Pons (tissue), 1 donor: ENCODE measurements around the gene LARP1.
"Not testable (repeated sequence)": the region's sequence is repeated elsewhere in the genome, so short reads cannot be mapped to it uniquely, and the experiment has no call there.

Experiments
- DNase-seq: peaks from one replicate; pipeline ENCODE4 v3.0.0-alpha.2; 2016; ENCODE audit warnings: low spot score

Gene LARP1

GRCh38 chr5:154793599-154794524 is 38.7 kb downstream of the LARP1 start:
- DNase-seq = no peak

DNA sequence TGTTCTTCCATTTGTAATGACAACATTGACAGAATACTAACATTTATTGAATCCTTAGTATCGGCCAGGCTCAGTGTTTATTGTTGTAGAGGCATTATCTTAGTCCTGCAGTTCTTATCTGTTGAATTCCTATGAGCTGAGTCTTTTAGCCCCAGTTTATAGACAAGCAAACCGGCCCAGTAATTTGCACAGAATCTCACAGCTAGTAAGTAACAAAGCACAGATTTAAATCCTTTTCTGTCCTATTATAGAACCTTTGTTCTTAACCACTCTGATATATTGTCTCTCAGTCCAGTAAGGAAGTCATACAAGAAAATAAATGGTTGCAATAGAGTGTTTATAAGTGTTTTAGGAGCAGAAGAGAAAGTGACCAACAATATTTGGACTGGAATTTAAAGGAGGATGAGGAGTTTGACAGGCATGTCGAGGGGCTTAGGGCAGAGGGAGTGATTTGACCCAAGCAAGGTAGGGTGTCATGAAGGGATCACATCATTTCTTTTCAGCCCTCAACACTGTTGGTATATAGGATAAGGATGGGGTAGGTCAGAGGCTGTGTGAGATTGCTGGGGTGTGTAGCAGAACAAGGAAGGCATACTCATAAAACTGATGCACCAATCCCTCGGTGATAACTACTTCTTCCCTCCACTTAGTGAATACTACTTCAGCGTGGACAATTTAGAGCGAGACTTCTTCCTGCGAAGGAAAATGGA is 39.5 kb downstream of the LARP1 start:
- no peak for DNase-seq

DNA sequence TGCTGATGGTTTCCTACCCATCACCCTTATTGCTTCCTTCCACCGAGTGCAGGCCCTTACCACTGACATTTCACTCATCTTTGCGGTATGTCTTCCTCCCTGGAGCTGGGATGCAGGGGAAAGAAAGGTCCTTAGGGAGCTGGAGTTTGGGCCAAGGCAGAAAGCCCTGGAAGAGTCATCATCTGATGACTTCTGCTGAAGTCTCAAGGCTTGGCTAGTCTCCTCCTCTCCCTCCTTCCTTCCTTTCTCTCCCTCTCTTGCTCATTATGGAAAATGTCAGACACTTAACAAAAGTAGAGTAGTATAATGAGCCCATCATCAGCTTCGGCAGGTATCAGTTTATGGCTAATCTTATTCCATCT is 40.0 kb downstream of the LARP1 start:
- no peak for DNase-seq

DNA sequence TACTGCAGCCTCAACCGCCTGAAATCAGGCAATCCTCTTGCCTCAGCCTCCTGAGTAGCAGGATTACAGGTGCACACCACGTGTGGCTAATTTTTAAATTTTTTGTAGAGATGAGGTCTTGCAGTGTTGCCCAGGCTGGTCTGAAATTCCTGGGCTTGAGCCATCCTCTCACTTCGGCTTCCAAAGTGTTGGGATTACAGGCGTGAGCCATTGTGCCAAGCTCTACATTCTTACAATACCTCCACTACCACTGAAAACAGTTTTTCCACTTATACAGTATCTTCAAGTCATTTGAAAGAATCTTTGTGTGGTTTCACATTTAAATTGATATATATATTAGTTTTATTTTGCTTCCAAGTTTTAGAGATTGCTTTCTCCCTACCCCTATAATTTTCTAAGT is 42.6 kb downstream of the LARP1 start:
- no peak for DNase-seq

DNA sequence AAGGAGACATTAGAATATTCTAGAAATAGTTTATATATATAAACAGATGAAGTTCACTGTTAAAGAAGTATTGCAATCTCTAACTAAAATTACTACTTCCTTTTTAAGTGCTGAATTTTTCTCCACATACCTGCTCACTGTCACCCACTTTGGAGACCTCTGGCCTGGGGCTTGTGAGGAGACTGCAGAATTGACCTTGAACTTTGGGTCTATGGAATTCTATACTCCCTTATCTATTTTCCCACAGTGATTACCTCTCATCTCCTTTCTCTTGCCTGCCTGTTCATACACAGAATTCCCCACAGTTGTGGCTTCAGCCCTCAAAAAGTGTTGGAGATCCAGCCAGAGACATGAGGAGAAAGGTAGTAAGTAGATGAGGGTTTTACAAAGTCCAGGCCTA is 45.4 kb downstream of the LARP1 start:
- DNase-seq = no peak

- no peak for DNase-seq
Measured at GRCh38 chr5:154801083-154801482, 45.9 kb downstream of the LARP1 start.

DNA sequence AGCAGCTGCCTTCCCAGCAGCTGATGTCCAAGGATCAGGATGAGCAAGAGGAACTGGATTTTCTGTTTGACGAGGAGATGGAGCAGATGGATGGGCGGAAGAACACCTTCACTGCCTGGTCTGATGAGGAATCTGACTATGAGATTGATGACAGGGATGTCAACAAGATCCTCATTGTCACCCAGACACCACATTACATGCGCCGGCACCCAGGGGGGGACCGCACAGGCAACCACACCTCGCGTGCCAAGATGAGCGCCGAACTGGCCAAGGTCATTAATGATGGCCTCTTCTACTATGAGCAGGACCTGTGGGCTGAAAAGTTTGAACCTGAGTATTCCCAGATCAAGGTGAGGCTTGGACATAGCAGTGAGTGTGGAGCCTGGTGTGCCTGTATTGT is 46.9 kb downstream of the LARP1 start:
- DNase-seq = no peak

DNA sequence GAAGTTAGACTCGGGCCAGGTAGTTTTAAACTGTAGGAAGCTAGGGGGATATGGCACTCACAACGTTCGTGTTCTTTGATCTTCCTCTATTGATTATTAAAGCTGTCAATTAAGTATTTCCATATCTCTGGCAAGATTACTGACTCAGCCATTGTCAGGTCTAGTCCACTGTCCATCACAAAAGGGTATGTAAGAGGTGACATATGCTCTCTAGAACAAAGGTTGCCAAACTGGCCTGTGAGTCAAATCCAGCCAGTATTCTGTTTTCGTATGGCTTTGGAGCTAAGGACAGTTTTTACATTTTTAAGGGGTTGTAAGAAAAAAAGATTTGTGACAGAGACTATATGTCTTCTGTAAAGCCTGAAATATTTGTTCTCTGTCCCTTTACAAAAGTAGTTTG is 51.0 kb downstream of the LARP1 start:
- no peak for DNase-seq

DNA sequence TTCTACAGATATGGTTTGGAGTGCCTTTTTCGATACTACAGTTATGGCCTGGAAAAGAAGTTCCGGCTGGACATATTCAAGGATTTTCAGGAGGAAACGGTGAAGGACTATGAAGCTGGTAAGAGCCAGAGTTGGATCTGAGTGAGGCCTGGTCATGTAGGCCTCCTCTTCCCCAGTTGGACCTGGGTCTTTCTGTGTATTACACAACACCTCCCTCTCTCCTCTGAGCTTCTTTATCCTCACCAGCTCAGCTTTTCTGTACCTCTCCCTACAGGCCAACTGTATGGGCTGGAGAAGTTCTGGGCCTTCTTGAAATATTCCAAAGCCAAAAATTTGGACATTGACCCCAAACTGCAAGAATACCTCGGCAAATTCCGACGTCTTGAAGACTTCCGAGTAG is 56.1 kb downstream of the LARP1 start:
- DNase-seq = no peak

- DNase-seq = peak; percentile 72
Measured at GRCh38 chr5:154811653-154812465, 56.7 kb downstream of the LARP1 start.

GRCh38 chr5:154813158-154813557 is 58.0 kb downstream of the LARP1 start:
- no peak for DNase-seq

DNA sequence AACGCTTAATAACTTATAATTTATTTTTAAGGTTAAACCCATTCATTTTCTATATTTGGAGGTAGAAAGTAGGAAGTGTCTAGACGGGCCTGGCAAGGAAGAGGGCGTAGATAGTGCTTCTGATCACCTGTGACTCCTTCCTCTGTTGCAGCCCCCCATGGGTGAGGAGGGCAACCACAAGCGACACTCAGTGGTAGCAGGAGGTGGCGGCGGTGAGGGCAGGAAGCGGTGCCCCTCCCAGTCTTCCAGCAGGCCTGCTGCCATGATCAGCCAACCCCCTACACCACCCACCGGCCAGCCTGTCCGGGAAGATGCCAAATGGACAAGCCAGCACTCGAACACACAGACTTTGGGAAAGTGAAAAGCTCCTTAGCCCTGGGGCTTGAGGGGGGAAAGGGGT is 58.6 kb downstream of the LARP1 start:
- no peak for DNase-seq

- no peak for DNase-seq
Measured at GRCh38 chr5:154815025-154815424, 59.8 kb downstream of the LARP1 start.

DNA sequence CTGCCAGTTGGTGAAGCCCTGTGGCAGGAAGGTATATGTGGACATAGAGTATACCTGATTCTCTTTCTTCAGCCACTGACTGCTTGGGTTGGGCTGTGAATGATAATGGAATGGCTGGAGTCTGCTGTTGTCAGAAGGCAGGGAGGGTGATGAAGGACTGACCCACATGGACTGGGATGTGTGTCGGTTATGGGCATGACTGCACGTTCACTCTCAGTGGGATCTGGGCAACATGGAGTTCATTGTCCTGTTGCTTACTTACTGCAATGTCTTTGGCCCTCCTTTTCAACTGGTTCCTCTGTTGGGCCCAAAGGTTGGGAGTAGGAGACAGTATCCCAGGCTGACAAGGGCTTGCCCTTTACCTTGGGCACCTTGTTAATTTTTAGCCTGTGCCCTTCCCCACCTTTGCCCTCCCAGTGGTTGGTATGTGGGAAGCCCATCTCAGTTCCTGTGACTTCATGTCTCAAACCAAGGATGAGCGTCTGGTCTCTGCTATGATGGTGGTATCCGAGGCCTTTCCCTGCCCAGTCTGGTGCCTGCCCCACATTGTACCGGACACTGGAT is 60.6 kb downstream of the LARP1 start:
- no peak for DNase-seq

DNA sequence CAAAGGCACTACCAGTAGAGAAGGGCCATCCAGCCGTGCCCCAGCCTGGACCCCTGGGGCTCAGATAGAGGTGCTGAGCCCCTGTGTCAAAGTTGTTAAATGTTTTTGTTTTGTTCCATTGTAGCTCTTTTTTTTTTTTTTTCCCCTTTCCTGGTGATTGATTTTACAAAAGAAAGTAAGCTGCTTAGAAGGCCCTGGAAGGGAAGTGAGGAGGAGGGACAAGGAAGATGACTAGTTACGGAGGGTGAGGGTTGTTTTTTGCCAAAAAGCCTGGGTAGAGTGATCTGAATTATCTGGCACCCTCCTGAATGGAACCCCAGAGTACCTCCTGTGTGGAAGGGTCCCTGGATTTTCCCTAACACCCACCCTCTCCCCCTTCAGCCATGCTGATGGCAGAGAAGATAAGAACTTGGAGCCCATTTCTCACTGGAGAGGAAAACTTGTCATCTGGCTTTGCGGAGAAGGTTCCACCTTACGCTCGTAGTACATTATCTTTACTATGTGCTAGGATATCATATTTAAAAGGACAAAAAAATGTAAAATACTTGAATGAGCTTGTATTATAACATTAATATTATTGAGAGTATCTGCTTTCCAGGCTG is 61.8 kb downstream of the LARP1 start:
- DNase-seq = no peak

GRCh38 chr5:154817815-154818214 is 62.6 kb downstream of the LARP1 start:
- no peak for DNase-seq

DNA sequence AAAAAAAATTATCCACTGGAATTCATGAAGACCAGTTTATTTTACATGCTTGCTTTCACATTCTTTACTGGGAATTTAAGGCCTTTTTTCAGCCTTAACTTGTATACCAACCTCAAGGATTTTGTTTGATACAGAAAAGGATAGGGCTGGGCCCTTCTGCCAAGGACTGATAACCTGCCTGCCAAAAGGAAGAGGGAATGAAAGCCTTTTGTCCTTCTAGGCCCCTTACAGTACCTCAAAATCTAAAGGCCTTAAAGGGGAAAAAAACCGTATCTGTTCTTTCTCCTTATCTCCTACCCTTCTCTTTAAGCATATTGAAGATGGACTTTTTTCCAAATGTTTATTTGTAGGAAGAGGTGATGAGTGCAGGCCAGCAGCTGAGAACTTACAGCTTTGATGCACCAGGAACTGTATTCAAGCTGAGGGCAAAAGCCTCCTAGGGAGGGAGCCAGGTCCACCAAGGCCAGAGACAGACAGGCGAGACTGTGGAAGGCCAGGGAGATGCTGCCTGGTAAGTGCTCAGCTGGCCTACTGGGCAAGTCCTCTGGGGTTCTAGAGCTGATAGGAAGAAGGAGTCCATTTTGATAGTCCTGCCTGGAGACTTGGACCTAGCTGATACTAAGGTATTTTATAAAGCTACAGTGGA is 63.4 kb downstream of the LARP1 start:
- no peak for DNase-seq

DNA sequence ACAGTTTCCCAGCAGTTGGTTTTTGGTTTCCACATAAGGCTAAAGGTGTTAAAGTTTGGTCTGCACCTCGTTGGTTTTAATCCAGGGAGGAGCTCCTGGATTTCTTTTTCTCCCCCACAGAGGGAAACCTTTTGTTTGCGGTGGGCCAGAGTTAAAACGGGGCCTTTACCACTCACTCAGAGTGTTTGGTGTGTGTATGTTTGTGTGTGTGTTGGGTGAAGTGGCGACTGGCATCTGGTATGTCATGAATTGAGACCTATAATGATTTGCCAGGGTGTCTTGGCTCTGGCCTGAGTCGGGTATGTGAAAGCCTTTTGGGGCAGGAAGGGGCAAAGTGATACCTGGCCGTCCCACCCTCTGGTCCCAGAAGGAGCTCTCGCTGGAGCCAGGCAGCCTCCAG is 64.4 kb downstream of the LARP1 start:
- no peak for DNase-seq

- DNase-seq = no peak
Measured at GRCh38 chr5:154820383-154820782, 65.2 kb downstream of the LARP1 start.

DNA sequence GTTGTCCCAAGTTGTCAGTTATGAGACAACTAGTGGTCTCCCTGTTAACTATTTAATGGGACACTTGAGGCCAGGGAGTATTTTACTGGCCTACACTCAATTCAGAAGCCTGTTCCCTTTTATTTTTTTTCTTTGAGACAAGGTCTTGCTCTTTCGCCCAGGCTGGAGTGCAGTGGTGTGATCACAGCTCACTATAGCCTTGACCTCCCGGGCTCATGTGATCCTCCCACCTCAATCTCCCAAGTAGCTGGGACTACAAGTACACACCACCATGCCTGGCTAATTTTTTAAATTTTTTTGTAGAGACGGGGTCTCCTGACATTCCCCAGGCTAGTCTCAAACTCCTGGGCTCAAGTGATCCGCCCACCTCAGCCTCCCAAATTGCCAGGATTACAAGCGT is 67.7 kb downstream of the LARP1 start:
- DNase-seq = not testable (repeated sequence)

- no peak for DNase-seq
Measured at GRCh38 chr5:154823605-154824004, 68.4 kb downstream of the LARP1 start.
